Measurements from ENCODE around the gene TNFSF15.
"Not testable (repeated sequence)": the region's sequence is repeated elsewhere in the genome, so short reads cannot be mapped to it uniquely, and the experiment has no call there.

The TNFSF15 gene

GRCh38 chr9:114746591-114747346, 59.1 kb downstream of the TNFSF15 start:
- no peak overlapping the region for H3K27ac ChIP-seq (ENCODE audit: low read depth, low read length, severe bottlenecking)

GRCh38 chr9:114745879-114746550, 59.8 kb downstream of the TNFSF15 start:
- H3K4me1 ChIP-seq (ENCODE audit: control insufficient read depth, insufficient read depth, low read length, poor library complexity, severe bottlenecking): no peaks in the 10 kb centered on the region
- 62 to 76% methylated on average over 3 of the region's 3 CpGs for WGBS, 2 experiments (ENCODE audit: insufficient coverage in 2 of 2)
- H3K9me3 ChIP-seq (ENCODE audit: control insufficient read depth, low read length): no peaks in the 10 kb centered on the region
- H3K27ac ChIP-seq (ENCODE audit: low read depth, low read length, severe bottlenecking): no peak overlapping the region
- H3K36me3 ChIP-seq (ENCODE audit: control insufficient read depth, insufficient read depth, low read length): no peaks in the 10 kb centered on the region
- H3K4me3 ChIP-seq (ENCODE audit: extremely low read depth, insufficient read depth, low read length, poor library complexity, severe bottlenecking): no peak overlapping the region

More at GRCh38 chr9:114746591-114747346, 59.1 kb downstream of the TNFSF15 start:
- H3K9me3 ChIP-seq (ENCODE audit: control insufficient read depth, low read length): no peaks in the 10 kb centered on the region
- no peaks in the 10 kb centered on the region for H3K4me1 ChIP-seq (ENCODE audit: control insufficient read depth, insufficient read depth, low read length, poor library complexity, severe bottlenecking)
- H3K36me3 ChIP-seq (ENCODE audit: control insufficient read depth, insufficient read depth, low read length): no peaks in the 10 kb centered on the region
- WGBS, 2 experiments (ENCODE audit: insufficient coverage in 2 of 2): no CpG with 5 or more reads among the region's 2 CpGs
- no peak overlapping the region for H3K4me3 ChIP-seq (ENCODE audit: extremely low read depth, insufficient read depth, low read length, poor library complexity, severe bottlenecking)

- no peaks in the 10 kb centered on the region for H3K4me1 ChIP-seq (ENCODE audit: control insufficient read depth, insufficient read depth, low read length, poor library complexity, severe bottlenecking)
- no peaks in the 10 kb centered on the region for H3K36me3 ChIP-seq (ENCODE audit: control insufficient read depth, insufficient read depth, low read length)
- H3K4me3 ChIP-seq (ENCODE audit: extremely low read depth, insufficient read depth, low read length, poor library complexity, severe bottlenecking): no peak overlapping the region
- WGBS, 2 experiments (ENCODE audit: insufficient coverage in 2 of 2): 82 to 97% methylated on average over 2 to 3 of the region's 6 CpGs
- H3K9me3 ChIP-seq (ENCODE audit: control insufficient read depth, low read length): no peaks in the 10 kb centered on the region
- no peak overlapping the region for H3K27ac ChIP-seq (ENCODE audit: low read depth, low read length, severe bottlenecking)
These were observed 60.6 kb downstream of the TNFSF15 start for GRCh38 chr9:114745108-114745848.

GRCh38 chr9:114743446-114743845, 62.4 kb downstream of the TNFSF15 start:
- 95 to 98% methylated on average over 3 of the region's 3 CpGs for WGBS, 2 experiments (ENCODE audit: insufficient coverage in 2 of 2)
- H3K9me3 ChIP-seq (ENCODE audit: control insufficient read depth, low read length): no peaks in the 10 kb centered on the region
- H3K27ac ChIP-seq (ENCODE audit: low read depth, low read length, severe bottlenecking): no peak overlapping the region
- H3K4me3 ChIP-seq (ENCODE audit: extremely low read depth, insufficient read depth, low read length, poor library complexity, severe bottlenecking): no peak overlapping the region
- H3K4me1 ChIP-seq (ENCODE audit: control insufficient read depth, insufficient read depth, low read length, poor library complexity, severe bottlenecking): no peaks in the 10 kb centered on the region
- H3K36me3 ChIP-seq (ENCODE audit: control insufficient read depth, insufficient read depth, low read length): no peaks in the 10 kb centered on the region

- Histone ChIP-seq H3K9me3 (ENCODE audit: control insufficient read depth, low read length) (no peaks in the 10 kb centered on the region), H3K4me1 (ENCODE audit: control insufficient read depth, insufficient read depth, low read length, poor library complexity, severe bottlenecking) (no peaks in the 10 kb centered on the region), H3K36me3 (ENCODE audit: control insufficient read depth, insufficient read depth, low read length) (no peaks in the 10 kb centered on the region), H3K27ac (ENCODE audit: low read depth, low read length, severe bottlenecking) (no peak overlapping the region), H3K4me3 (ENCODE audit: extremely low read depth, insufficient read depth, low read length, poor library complexity, severe bottlenecking) (no peak overlapping the region)
- no CpG with 5 or more reads among the region's 2 CpGs for WGBS, 2 experiments (ENCODE audit: insufficient coverage in 2 of 2)
These were observed 62.9 kb downstream of the TNFSF15 start for GRCh38 chr9:114742947-114743346.

GRCh38 chr9:114741521-114741920, 64.3 kb downstream of the TNFSF15 start:
- H3K4me1 ChIP-seq (ENCODE audit: control insufficient read depth, insufficient read depth, low read length, poor library complexity, severe bottlenecking); H3K9me3 ChIP-seq (ENCODE audit: control insufficient read depth, low read length); H3K36me3 ChIP-seq (ENCODE audit: control insufficient read depth, insufficient read depth, low read length); H3K4me3 ChIP-seq (ENCODE audit: extremely low read depth, insufficient read depth, low read length, poor library complexity, severe bottlenecking); H3K27ac ChIP-seq (ENCODE audit: low read depth, low read length, severe bottlenecking): not testable (repeated sequence)
- 100% methylated on average over 1 of the region's 1 CpG; no CpG with 5 or more reads in 1 of the 2 experiments for WGBS, 2 experiments (ENCODE audit: insufficient coverage in 2 of 2)

GRCh38 chr9:114738581-114739316, 67.1 kb downstream of the TNFSF15 start:
- H3K4me1 ChIP-seq (ENCODE audit: control insufficient read depth, insufficient read depth, low read length, poor library complexity, severe bottlenecking): no peaks in the 10 kb centered on the region
- H3K36me3 ChIP-seq (ENCODE audit: control insufficient read depth, insufficient read depth, low read length): no peaks in the 10 kb centered on the region
- no peak overlapping the region for H3K4me3 ChIP-seq (ENCODE audit: extremely low read depth, insufficient read depth, low read length, poor library complexity, severe bottlenecking)
- no peaks in the 10 kb centered on the region for H3K9me3 ChIP-seq (ENCODE audit: control insufficient read depth, low read length)
- no peak overlapping the region for H3K27ac ChIP-seq (ENCODE audit: low read depth, low read length, severe bottlenecking)
- 15 to 18% methylated on average over 4 to 6 of the region's 8 CpGs for WGBS, 2 experiments (ENCODE audit: insufficient coverage in 2 of 2)

GRCh38 chr9:114737847-114738246, 68.0 kb downstream of the TNFSF15 start:
- no peaks in the 10 kb centered on the region for H3K9me3 ChIP-seq (ENCODE audit: control insufficient read depth, low read length)
- no peaks in the 10 kb centered on the region for H3K4me1 ChIP-seq (ENCODE audit: control insufficient read depth, insufficient read depth, low read length, poor library complexity, severe bottlenecking)
- no peak overlapping the region for H3K27ac ChIP-seq (ENCODE audit: low read depth, low read length, severe bottlenecking)
- 89 to 92% methylated on average over 1 to 2 of the region's 4 CpGs for WGBS, 2 experiments (ENCODE audit: insufficient coverage in 2 of 2)
- H3K4me3 ChIP-seq (ENCODE audit: extremely low read depth, insufficient read depth, low read length, poor library complexity, severe bottlenecking): no peak overlapping the region
- no peaks in the 10 kb centered on the region for H3K36me3 ChIP-seq (ENCODE audit: control insufficient read depth, insufficient read depth, low read length)

- WGBS, 2 experiments (ENCODE audit: insufficient coverage in 2 of 2): 69 to 75% methylated on average over 2 to 3 of the region's 3 CpGs
These were observed 68.7 kb downstream of the TNFSF15 start for GRCh38 chr9:114737118-114737517.

GRCh38 chr9:114735704-114736103, 70.1 kb downstream of the TNFSF15 start:
- WGBS, 2 experiments (ENCODE audit: insufficient coverage in 2 of 2): 84 to 94% methylated on average over 2 of the region's 4 CpGs
- H3K4me3 ChIP-seq (ENCODE audit: extremely low read depth, insufficient read depth, low read length, poor library complexity, severe bottlenecking): no peak overlapping the region

More at GRCh38 chr9:114737118-114737517, 68.7 kb downstream of the TNFSF15 start:
- Histone ChIP-seq H3K36me3 (ENCODE audit: control insufficient read depth, insufficient read depth, low read length) (no peaks in the 10 kb centered on the region), H3K27ac (ENCODE audit: low read depth, low read length, severe bottlenecking) (no peak overlapping the region), H3K4me3 (ENCODE audit: extremely low read depth, insufficient read depth, low read length, poor library complexity, severe bottlenecking) (no peak overlapping the region), H3K9me3 (ENCODE audit: control insufficient read depth, low read length) (no peaks in the 10 kb centered on the region), H3K4me1 (ENCODE audit: control insufficient read depth, insufficient read depth, low read length, poor library complexity, severe bottlenecking) (no peaks in the 10 kb centered on the region)

More at GRCh38 chr9:114735704-114736103, 70.1 kb downstream of the TNFSF15 start:
- Histone ChIP-seq H3K36me3 (ENCODE audit: control insufficient read depth, insufficient read depth, low read length) (no peaks in the 10 kb centered on the region), H3K4me1 (ENCODE audit: control insufficient read depth, insufficient read depth, low read length, poor library complexity, severe bottlenecking) (no peaks in the 10 kb centered on the region), H3K9me3 (ENCODE audit: control insufficient read depth, low read length) (no peaks in the 10 kb centered on the region), H3K27ac (ENCODE audit: low read depth, low read length, severe bottlenecking) (no peak overlapping the region)

All from mesodermal cell (in vitro differentiated cells).